ENCODE data around the gene ZBTB48. TPM values are rescaled to one million over a fixed set of nuclear protein-coding genes. Genes with fewer than 3 reads are reported as not detected.

The ZBTB48 gene
- total and polyA plus RNA-seq, 12 donors = 6.8 to 245 (median 31.2) TPM

DNA sequence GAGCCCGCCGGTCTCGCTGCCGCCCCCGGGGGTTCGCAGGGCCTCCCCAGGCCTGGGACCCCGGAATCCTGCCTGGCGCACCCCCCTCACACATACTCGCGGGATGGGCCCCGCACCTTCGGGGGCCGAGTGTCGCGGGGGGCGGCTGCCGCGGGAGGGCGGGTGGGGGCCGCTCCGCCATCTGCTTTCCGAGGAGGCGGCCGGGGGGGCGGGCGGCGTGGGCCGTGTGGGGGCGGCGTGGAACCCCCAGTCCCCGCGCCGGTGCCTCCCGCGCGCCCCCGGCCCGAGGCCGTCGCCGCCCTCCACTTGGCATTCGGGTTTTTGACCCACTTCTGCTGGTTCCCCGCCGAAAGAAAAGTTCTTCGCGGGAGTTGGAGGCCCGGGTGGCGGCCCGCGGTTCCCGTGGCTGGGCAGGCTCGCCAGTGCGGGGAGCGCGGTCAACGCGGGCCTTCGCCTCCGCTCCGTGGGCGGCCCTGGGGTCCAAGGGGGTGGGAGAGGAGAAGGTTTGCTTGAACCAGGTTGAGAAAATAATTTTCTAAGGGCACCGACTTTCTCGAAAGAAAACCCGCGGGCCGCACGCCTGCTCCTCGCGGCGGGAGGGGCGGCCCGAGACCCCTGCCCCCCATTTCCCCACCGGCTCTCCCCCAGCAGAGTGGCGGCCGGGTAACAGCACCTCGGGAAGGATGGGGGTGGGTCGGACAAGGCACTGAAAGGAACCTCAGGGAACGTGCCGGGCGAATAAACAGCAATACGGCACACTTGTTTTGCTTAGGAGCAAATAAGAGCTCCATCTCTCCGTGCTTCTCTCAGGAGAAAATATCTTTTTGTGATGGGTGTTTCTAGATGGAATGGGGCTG is 35.4 kb downstream of the ZBTB48 start:
- 1 to 33% (median 7%) methylated on average over 1 to 76 of the region's 82 CpGs for WGBS, 4 donors
- Histone ChIP-seq H3K36me3 (replicated peaks in 1 of 2) (peaks cover 0 to 15% of the 10 kb centered on the region in 2 donors), H3K4me3 (peak overlapping the region in 2 of 4 donors; percentile 85 to 98), H3K27me3 (no peaks in the 10 kb centered on the region), H3K27ac (peak overlapping the region in 4 of 5 donors; percentile 19 to 95 (median 83)), H3K9me3 (replicated peaks in 1 of 3) (no peaks in the 10 kb centered on the region), H3K4me1 (replicated peaks in 1 of 2) (peaks cover 10 to 23% of the 10 kb centered on the region in 2 donors)
- intact Hi-C loops (cut with DNase I) = no loop called here
- peak in 2 of 7 donors; percentile 29 to 47 for DNase-seq
- TF ChIP-seq CTCF (IDR thresholded peaks at IDR 0.05) (no peak), POLR2A (IDR thresholded peaks at IDR 0.05) (no peak)

DNA sequence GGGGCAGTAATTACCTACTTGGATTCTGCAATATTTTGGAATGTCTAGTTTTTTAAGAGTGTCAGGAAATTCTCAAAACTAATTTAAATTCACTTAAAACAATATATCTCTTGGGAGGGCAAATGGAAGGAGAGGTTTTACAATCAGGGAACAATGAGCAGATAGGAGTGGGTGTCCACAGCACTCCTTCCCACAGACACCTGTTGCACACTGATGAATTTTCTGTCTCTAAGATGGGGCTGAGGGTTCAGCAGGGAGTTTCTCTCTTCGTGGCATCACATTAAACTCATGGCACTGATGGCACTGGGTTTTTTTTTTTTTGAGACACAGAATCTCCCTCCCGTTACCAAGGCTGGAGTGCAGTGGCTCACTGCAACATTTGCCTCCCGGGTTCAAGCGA is 39.3 kb downstream of the ZBTB48 start:
- intact Hi-C loops (cut with DNase I) = no loop called here
- H3K4me1 ChIP-seq (replicated peaks in 1 of 2) = peaks cover 7 to 18% of the 10 kb centered on the region in 2 donors
- 91 to 98% (median 93%) methylated on average over 4 of the region's 4 CpGs for WGBS, 4 donors

GRCh38 chr1:6621429-6622391 is 41.9 kb downstream of the ZBTB48 start:
- 91 to 94% (median 93%) methylated on average over 31 to 41 of the region's 41 CpGs for WGBS, 4 donors
- intact Hi-C loops (cut with DNase I) = no loop called here
- Histone ChIP-seq H3K27ac (peak overlapping the region in 1 of 5 donors; percentile 95), H3K9me3 (replicated peaks in 1 of 3) (no peaks in the 10 kb centered on the region), H3K36me3 (replicated peaks in 1 of 2) (peaks cover 0 to 43% of the 10 kb centered on the region in 2 donors), H3K4me3 (no peak overlapping the region), H3K27me3 (no peaks in the 10 kb centered on the region), H3K4me1 (replicated peaks in 1 of 2) (peaks cover 14 to 23% of the 10 kb centered on the region in 2 donors)
- no peak for DNase-seq
- TF ChIP-seq POLR2A (IDR thresholded peaks at IDR 0.05) (no peak), CTCF (IDR thresholded peaks at IDR 0.05) (no peak)

More for the DNA sequence above, 39.3 kb downstream of the ZBTB48 start:
- Histone ChIP-seq H3K9me3 (replicated peaks in 1 of 3) (no peaks in the 10 kb centered on the region), H3K27ac (no peak overlapping the region), H3K27me3 (no peaks in the 10 kb centered on the region), H3K36me3 (replicated peaks in 1 of 2) (peaks cover 0 to 43% of the 10 kb centered on the region in 2 donors), H3K4me3 (no peak overlapping the region)
- TF ChIP-seq CTCF (IDR thresholded peaks at IDR 0.05) = no peak
- no peak for DNase-seq

Data from adrenal gland (tissue), 12 donors.